Measurements from ENCODE around the gene CAND2. TPM values are rescaled to one million over a fixed set of nuclear protein-coding genes. Genes with fewer than 3 reads are reported as not detected.

The CAND2 gene
- total and polyA plus RNA-seq, 4 donors, result 0.38 to 1.6 (median 0.92) TPM

GRCh38 chr3:12813967-12814366 is 17.5 kb downstream of the CAND2 start:
- Histone ChIP-seq H3K27ac (ENCODE audit: low read depth in 1 of 2, low read length in 2 of 2) (no peak overlapping the region), H3K4me1 (ENCODE audit: control insufficient read depth in 4 of 4, insufficient read depth in 4 of 4, low read length in 3 of 4) (peaks cover 0 to 7% (median 5%) of the 10 kb centered on the region in 4 donors), H3K36me3 (ENCODE audit: control insufficient read depth in 4 of 4, insufficient read depth in 3 of 4, low read depth in 1 of 4, low read length in 3 of 4) (peaks cover 0 to 19% (median 2%) of the 10 kb centered on the region in 4 donors), H3K4me3 (ENCODE audit: low read depth in 1 of 3, low read length in 3 of 3) (no peak overlapping the region), H3K27me3 (ENCODE audit: control insufficient read depth in 4 of 4, insufficient read depth in 4 of 4, low read length in 3 of 4) (no peaks in the 10 kb centered on the region), H3K9me3 (ENCODE audit: control insufficient read depth in 4 of 4, low read length in 3 of 4) (no peaks in the 10 kb centered on the region), H3K9ac (ENCODE audit: low read depth in 1 of 2, low read length in 2 of 2) (no peak overlapping the region)
- TF ChIP-seq REST (IDR thresholded peaks at IDR 0.05) (no peak), ZBTB33 (IDR thresholded peaks at IDR 0.05) (no peak), HNF4G (IDR thresholded peaks at IDR 0.05) (no peak), JUND (IDR thresholded peaks at IDR 0.05) (no peak), RXRA (IDR thresholded peaks at IDR 0.05) (no peak), TAF1 (conservative IDR thresholded peaks at IDR 0.05) (no peak), HNF4A (conservative IDR thresholded peaks at IDR 0.05) (no peak), FOXA1 (IDR thresholded peaks at IDR 0.05) (no peak), SP1 (IDR thresholded peaks at IDR 0.05) (no peak), CTCF (IDR thresholded peaks at IDR 0.05; ENCODE audit: low read depth, low read length, missing input control) (no peak), FOXA2 (IDR thresholded peaks at IDR 0.05) (no peak), MAX (IDR thresholded peaks at IDR 0.05) (no peak), ATF3 (IDR thresholded peaks at IDR 0.05) (no peak), YY1 (IDR thresholded peaks at IDR 0.05) (no peak)
- DNase-seq (ENCODE audit: low spot score), result no peak
- 94% methylated on average over 6 of the region's 6 CpGs for WGBS

- H3K9ac ChIP-seq (ENCODE audit: low read depth in 1 of 2, low read length in 2 of 2), result no peak overlapping the region
- 95% methylated on average over 24 of the region's 24 CpGs for WGBS
- no peak for TF ChIP-seq JUND (IDR thresholded peaks at IDR 0.05)
- TF ChIP-seq FOXA2 (IDR thresholded peaks at IDR 0.05), result no peak
- no peak for TF ChIP-seq NR2F2 (IDR thresholded peaks at IDR 0.05)
- TF ChIP-seq FOXA1 (IDR thresholded peaks at IDR 0.05), result no peak
- TF ChIP-seq HNF4A (conservative IDR thresholded peaks at IDR 0.05), result no peak
- TF ChIP-seq YY1 (IDR thresholded peaks at IDR 0.05), result no peak
- no peak for TF ChIP-seq TAF1 (conservative IDR thresholded peaks at IDR 0.05)
- TF ChIP-seq GABPA (IDR thresholded peaks at IDR 0.05 in 1 of 2, conservative IDR thresholded peaks at IDR 0.05 in 1 of 2), result no peak
- no peak for TF ChIP-seq RAD21 (IDR thresholded peaks at IDR 0.05)
- no peak for TF ChIP-seq HNF4G (IDR thresholded peaks at IDR 0.05)
- DNase-seq (ENCODE audit: low spot score), result no peak
- H3K9me3 ChIP-seq (ENCODE audit: control insufficient read depth in 4 of 4, low read length in 3 of 4), result no peaks in the 10 kb centered on the region
- no peak overlapping the region for H3K27ac ChIP-seq (ENCODE audit: low read depth in 1 of 2, low read length in 2 of 2)
- peaks cover 0 to 19% (median 2%) of the 10 kb centered on the region in 4 donors for H3K36me3 ChIP-seq (ENCODE audit: control insufficient read depth in 4 of 4, insufficient read depth in 3 of 4, low read depth in 1 of 4, low read length in 3 of 4)
- H3K27me3 ChIP-seq (ENCODE audit: control insufficient read depth in 4 of 4, insufficient read depth in 4 of 4, low read length in 3 of 4), result no peaks in the 10 kb centered on the region
- H3K4me3 ChIP-seq (ENCODE audit: low read depth in 1 of 3, low read length in 3 of 3), result no peak overlapping the region
- H3K4me1 ChIP-seq (ENCODE audit: control insufficient read depth in 4 of 4, insufficient read depth in 4 of 4, low read length in 3 of 4), result peaks cover 0 to 4% (median 0%) of the 10 kb centered on the region in 4 donors
Measured at GRCh38 chr3:12815078-12815477, 18.6 kb downstream of the CAND2 start.

Data from liver (tissue), 9 donors.